ENCODE results near the gene MAP4K4. TPM values are rescaled to one million over a fixed set of nuclear protein-coding genes. Genes with fewer than 3 reads are reported as not detected.

The MAP4K4 gene
- total and polyA plus RNA-seq, 2 of the 13 experiments (the other 11 are each of a cell fraction or from before 2014, with no cell fraction given): 105 to 264 TPM

GRCh38 chr2:101861382-101861781, 163.9 kb downstream of the MAP4K4 start (continued):
- TF ChIP-seq ZNF350 (CRISPR knock-in tag; IDR thresholded peaks at IDR 0.05; ENCODE audit: borderline replicate concordance, low read depth) (no peak), CEBPG (CRISPR knock-in tag; IDR thresholded peaks at IDR 0.05) (no peak), HDAC2 (CRISPR knock-in tag; IDR thresholded peaks at IDR 0.05) (no peak), ZFP36 (IDR thresholded peaks at IDR 0.05; ENCODE audit: borderline replicate concordance, low read depth, low read length, partially characterized antibody) (no peak), MATR3 (CRISPR knock-in tag; IDR thresholded peaks at IDR 0.05) (no peak), NR3C1 (CRISPR knock-in tag; IDR thresholded peaks at IDR 0.05) (no peak), ZNF510 (CRISPR knock-in tag; IDR thresholded peaks at IDR 0.05; ENCODE audit: low read depth) (no peak), RBM22 (optimal IDR thresholded peaks at IDR 0.05; ENCODE audit: low read length) (peak; percentile 39), LRRFIP1 (CRISPR knock-in tag; conservative IDR thresholded peaks at IDR 0.05) (no peak), SIN3A (IDR thresholded peaks at IDR 0.05; ENCODE audit: borderline replicate concordance, low read depth, low read length) (no peak), SKIL (CRISPR knock-in tag; IDR thresholded peaks at IDR 0.05; ENCODE audit: borderline replicate concordance) (no peak), ZNF337 (CRISPR knock-in tag; IDR thresholded peaks at IDR 0.05; ENCODE audit: borderline replicate concordance, low read depth) (no peak)
